Astrocyte of the cerebellum (primary cell): ENCODE data around the gene SPDYE1.
"Not testable (repeated sequence)": the region's sequence is repeated elsewhere in the genome, so short reads cannot be mapped to it uniquely, and the experiment has no call there.

Experiments
- DNase-seq: peaks from one replicate; pipeline ENCODE4 v3.0.0-alpha.2; 2011; ENCODE audit warnings: low read depth
- H3K4me3 ChIP-seq: 2 replicates; pipeline ENCODE4 v1.5.1; 2011; ENCODE audit warnings: mild to moderate bottlenecking, low read depth, low read length, moderate library complexity
- in situ Hi-C: cut with HindIII; loops from 2 replicates; pipeline ENCODE4 v1.10.0; 2017; ENCODE audit warnings: low sequenced_read_pairs
- TF ChIP-seq, protein P1 (sequence below): IDR thresholded peaks from 2 replicates; pipeline ENCODE4 v1.5.1; 2012; ENCODE audit warnings: low read length, low read depth, moderate library complexity, mild to moderate bottlenecking; ENCODE audit errors: missing control alignments

Gene SPDYE1

DNA sequence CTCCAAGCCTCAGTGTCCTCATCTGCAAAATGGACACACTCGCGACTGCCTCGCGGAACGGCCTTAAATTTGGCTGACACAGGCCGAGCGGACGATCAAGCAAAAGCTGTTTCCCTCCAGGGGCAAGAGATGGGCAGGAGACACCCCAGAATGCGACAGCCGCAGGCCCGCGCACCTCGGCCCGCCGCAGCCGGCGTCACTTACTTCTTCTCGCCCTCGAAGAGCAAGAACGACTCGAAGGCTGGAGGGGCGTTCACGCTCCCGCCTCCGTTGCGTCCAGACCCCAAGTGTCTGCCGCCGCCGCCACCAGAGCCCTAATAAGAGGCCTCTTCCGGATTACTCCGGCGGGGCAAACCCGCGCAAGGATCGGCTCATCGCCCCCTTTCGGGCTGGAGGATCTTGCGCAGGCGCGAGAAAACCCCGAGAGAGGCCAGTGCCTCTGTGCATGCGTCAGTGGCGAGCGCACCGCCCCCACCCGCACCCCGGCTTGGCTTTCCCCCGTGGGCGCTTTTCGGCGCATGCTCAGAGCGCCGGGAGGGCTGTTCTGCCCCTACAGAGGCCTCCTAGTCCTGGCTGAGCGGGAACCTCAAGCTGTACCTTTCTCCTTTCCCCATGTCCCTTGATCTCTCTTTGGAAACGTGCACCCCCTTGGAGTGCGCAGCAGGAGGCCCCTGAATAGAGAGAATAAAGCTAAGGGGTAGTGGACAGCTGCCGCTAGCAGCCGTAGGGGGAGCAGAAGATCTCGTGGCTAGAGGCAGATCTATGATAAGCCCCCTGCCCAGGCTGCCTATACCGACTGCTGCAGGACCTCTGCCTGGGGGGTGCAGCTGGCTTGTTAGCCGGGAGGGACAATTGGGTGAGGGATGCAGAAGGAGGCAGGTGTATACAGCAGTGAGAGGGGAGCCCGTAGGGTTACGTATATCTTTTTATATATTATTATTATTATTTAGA lies 21.4 kb downstream of the SPDYE1 start:
- peak overlapping the region; percentile 65 for H3K4me3 ChIP-seq
- TF ChIP-seq, protein P1, sequence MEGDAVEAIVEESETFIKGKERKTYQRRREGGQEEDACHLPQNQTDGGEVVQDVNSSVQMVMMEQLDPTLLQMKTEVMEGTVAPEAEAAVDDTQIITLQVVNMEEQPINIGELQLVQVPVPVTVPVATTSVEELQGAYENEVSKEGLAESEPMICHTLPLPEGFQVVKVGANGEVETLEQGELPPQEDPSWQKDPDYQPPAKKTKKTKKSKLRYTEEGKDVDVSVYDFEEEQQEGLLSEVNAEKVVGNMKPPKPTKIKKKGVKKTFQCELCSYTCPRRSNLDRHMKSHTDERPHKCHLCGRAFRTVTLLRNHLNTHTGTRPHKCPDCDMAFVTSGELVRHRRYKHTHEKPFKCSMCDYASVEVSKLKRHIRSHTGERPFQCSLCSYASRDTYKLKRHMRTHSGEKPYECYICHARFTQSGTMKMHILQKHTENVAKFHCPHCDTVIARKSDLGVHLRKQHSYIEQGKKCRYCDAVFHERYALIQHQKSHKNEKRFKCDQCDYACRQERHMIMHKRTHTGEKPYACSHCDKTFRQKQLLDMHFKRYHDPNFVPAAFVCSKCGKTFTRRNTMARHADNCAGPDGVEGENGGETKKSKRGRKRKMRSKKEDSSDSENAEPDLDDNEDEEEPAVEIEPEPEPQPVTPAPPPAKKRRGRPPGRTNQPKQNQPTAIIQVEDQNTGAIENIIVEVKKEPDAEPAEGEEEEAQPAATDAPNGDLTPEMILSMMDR: peak; percentile 59
- in situ Hi-C loops: not testable (repeated sequence)
- DNase-seq: peak; percentile 92

DNA sequence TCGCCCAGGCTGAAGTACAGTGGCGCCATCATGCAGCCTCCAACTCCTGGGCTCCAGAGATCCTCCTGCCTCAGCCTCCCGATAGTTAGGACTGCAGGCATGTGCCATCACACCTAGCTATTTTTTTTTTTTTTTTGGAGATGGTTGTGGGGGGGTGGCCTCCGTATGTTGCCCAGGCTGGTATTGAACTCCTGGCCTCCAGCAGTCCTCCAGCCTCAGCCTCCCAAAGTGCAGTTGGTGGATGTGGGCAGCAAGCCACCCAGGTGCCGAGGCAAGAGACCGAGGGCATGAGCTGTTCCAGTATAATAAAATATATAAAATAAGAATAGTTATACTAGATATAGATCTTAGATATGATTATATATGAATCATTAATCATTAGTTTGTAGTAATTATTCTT lies 22.1 kb downstream of the SPDYE1 start:
- H3K4me3 ChIP-seq, in situ Hi-C loops, DNase-seq: not testable (repeated sequence)

GRCh38 chr7:44022069-44022468 lies 24.4 kb downstream of the SPDYE1 start:
- DNase-seq, H3K4me3 ChIP-seq, in situ Hi-C loops: not testable (repeated sequence)

GRCh38 chr7:44022796-44023467 lies 25.2 kb downstream of the SPDYE1 start:
- DNase-seq, in situ Hi-C loops, H3K4me3 ChIP-seq: not testable (repeated sequence)

- H3K4me3 ChIP-seq, in situ Hi-C loops, DNase-seq: not testable (repeated sequence)
These were observed 31.7 kb downstream of the SPDYE1 start for GRCh38 chr7:44029433-44029832.

DNA sequence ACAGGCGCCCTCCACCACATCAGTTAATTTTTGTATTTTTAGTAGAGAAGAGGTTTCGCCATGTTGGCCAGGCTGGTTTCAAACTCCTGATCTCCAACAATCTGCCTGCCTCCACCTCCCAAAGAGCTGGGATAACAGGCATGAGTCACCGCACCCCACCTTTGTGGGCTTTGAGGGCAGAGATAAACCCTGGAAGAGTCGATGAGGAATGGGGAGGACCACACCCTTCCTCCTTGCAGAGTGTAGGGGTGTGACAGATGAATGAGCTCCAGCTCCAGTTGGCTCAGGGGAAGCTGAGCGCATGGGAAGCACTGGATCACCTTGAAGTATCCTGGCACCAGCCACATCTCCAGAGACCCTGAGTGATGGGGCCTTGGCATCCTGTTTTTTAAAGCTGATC lies 32.3 kb downstream of the SPDYE1 start:
- in situ Hi-C loops, DNase-seq, H3K4me3 ChIP-seq: not testable (repeated sequence)

GRCh38 chr7:44031319-44031718 lies 33.6 kb downstream of the SPDYE1 start:
- H3K4me3 ChIP-seq, in situ Hi-C loops, DNase-seq: not testable (repeated sequence)

DNA sequence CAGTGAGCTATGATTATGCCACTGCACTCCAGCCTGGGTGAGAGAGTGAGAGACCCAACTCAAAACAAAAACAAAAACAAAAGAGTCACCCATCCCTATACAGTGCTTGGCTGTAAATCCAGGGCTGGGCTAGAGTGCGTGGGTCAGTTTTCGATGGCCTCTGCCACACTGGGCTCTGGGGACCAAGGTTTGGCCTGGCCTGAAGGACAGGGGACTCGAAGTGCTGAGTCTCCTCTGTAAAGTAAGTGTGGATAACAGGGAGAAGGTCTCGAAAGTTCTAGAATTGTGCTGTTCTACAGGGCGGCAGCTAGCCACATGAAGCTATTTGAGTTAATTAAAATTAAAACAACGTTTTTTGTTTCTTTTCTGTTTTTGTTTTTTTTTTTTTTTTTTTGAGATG lies 34.3 kb downstream of the SPDYE1 start:
- in situ Hi-C loops, H3K4me3 ChIP-seq, DNase-seq: not testable (repeated sequence)

- DNase-seq, in situ Hi-C loops, H3K4me3 ChIP-seq: not testable (repeated sequence)
These were observed 36.5 kb downstream of the SPDYE1 start for GRCh38 chr7:44033971-44034844.

- H3K4me3 ChIP-seq, in situ Hi-C loops, DNase-seq: not testable (repeated sequence)
These were observed 38.7 kb downstream of the SPDYE1 start for GRCh38 chr7:44036364-44036763.

DNA sequence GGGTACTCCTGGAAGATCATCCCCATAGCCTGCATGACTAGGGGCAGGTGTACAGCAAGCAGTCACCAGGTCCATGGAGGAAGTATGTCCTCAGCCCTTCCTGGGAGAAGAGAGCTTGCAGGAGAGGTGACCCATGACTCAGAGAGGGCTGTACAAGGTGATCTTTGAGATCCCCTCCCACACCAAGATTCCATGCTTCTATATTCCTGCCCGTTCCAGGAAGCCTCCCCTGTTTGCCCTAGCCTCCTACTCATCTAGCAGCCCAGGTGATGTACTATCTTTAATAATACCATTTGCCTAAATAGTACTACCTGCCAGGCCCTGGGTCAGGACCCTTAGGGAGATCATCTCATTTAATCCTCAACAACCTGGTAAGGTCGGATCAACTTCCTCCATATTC lies 40.3 kb downstream of the SPDYE1 start:
- in situ Hi-C loops, DNase-seq, H3K4me3 ChIP-seq: not testable (repeated sequence)

GRCh38 chr7:44038553-44038952 lies 40.9 kb downstream of the SPDYE1 start:
- in situ Hi-C loops, DNase-seq, H3K4me3 ChIP-seq: not testable (repeated sequence)

DNA sequence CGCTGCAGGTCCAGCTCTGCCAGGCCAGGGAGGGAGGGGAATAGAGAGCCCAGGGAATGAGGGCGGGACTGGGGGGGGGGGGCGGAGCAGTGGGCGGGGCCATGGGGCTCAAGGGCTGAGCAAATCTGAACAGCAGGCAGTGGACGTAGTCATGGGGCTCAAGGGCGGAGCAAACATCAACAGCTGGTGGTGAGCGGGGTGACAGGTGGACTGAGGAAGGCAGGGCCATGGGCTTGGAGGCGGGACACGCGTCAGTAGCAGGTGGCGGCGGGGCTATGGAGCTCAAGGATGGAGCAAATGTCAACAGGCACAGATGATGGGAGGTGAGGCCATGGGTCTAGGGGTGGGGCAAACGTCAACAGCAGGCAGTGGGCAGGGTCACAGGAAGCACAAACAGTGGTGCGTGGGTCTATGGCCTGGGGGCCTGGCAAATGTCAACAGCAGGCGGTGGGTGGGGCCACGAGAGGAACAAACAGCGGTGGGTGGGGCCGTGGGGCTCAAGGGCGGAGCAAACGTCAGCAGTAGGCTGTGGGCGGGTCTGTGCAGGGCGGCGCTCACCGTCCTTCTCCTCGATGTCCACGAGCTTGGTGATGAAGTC lies 41.4 kb downstream of the SPDYE1 start:
- peak overlapping the region; percentile 12 for H3K4me3 ChIP-seq
- DNase-seq, in situ Hi-C loops: not testable (repeated sequence)

DNA sequence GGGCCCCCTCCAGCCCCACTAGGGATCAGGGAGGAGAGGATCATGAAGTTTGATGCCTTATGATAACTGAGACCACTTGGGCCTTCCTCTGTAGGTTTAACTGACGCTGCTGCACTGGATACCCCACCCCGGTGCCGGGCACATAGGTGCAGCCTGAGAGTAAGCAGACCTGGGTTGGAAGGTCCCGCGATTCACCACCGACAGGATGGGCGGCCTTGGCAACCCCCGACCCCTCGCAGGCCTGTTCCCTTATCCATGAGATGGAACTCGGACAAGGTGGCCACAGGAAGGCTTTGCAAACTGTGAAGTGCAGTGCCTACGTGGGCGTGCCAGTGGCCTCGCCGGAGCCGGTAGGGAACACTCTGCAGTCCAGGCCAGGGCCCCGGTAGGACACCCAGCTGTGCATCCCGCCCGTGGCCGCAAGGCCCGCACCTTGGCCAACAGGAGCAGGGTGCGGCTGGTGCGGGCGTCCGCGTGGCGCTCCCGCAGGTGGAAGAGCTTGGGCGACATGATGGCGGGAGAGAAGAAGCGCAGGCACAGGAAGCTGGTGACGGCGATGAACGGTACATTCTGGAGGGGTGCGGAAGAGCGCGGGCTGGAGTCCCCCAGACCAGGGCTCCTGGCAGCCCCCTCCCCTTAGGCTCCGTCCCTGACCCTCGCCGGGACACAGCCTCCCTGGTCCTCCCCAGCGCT lies 42.2 kb downstream of the SPDYE1 start:
- in situ Hi-C loops, H3K4me3 ChIP-seq, DNase-seq: not testable (repeated sequence)

GRCh38 chr7:44040493-44040891 lies 42.8 kb downstream of the SPDYE1 start:
- peak overlapping the region; percentile 19 for H3K4me3 ChIP-seq
- DNase-seq, in situ Hi-C loops: not testable (repeated sequence)
